K562 (cell line): ENCODE data around the gene IL12RB2. TPM values are rescaled to one million over a fixed set of nuclear protein-coding genes. Genes with fewer than 3 reads are reported as not detected.

ENCODE experiments used
- ATAC-seq: fragments of 200-7000 bp; cut with Tn5 transposase; 3 replicates; pipeline ENCODE4 v1.9.1; 2020; ENCODE audit warnings: moderate library complexity
- BruUV-seq: library from RNA; stranded (reverse); fragments of 400-500 nt; replicated peaks from 2 replicates; lab custom pipeline; 2021; lab: Mats Ljungman, UMichigan
- CTCF ChIA-PET: fragments of 300-600 bp; formaldehyde crosslinking; extraction: SDS; loops from one replicate; lab custom pipeline; 2021; ENCODE audit warnings: low intra/inter-chr PET ratio; lab: Yijun Ruan, JAX
- POLR2A ChIA-PET: fragments of 300-600, 350-650 bp; sonication (Branson Sonifier 250); formaldehyde crosslinking; extraction: SDS; loops from one replicate; lab custom pipeline; 2021; ENCODE audit warnings: antibody characterized with exemption, inconsistent platforms; lab: Yijun Ruan, JAX
- DNase-seq, 4 experiments: peaks; one replicate each; pipeline versions ENCODE4 v3.0.0 to v3.0.0-alpha.2; 2011 to 2018; ENCODE audit warnings: low spot score in 3 of 4, mixed read lengths in 3 of 4; ENCODE audit errors: extremely low read depth in 1 of 4
- FAIRE-seq: peaks from 2 replicates; lab custom pipeline; 2011; peaks lifted over from hg19 to GRCh38; lab: Jason Lieb, UNC
- H2AFZ ChIP-seq: 2 replicates; pipeline ENCODE4 v1.6.0; 2011; ENCODE audit warnings: low read depth, low read length, control low read depth, inconsistent platforms
- H3K27ac ChIP-seq: fragments of 200-600 bp; 3 replicates; pipeline ENCODE4 v1.8.0; 2011; ENCODE audit warnings: low read depth, mild to moderate bottlenecking, control low read depth, inconsistent platforms, low read length, moderate library complexity, mixed read lengths; ENCODE audit errors: extremely low read depth
- H3K27me3 ChIP-seq, 2 experiments: fragments of 300-600 bp in 1 of 2; 2 replicates in 1 of 2; 3 replicates in 1 of 2; pipeline versions ENCODE4 v1.6.0 to v1.8.0; 2011; ENCODE audit warnings: inconsistent platforms in 2 of 2, low read length in 2 of 2, mild to moderate bottlenecking in 1 of 2, mixed read lengths in 1 of 2, moderate library complexity in 1 of 2; ENCODE audit not compliant: control insufficient read depth in 2 of 2, insufficient read depth in 2 of 2
- H3K36me3 ChIP-seq: fragments of 300-600 bp; 3 replicates; pipeline ENCODE4 v1.8.0; 2011; ENCODE audit warnings: mild to moderate bottlenecking, low read length, inconsistent platforms; ENCODE audit not compliant: control insufficient read depth, insufficient read depth
- H3K4me1 ChIP-seq, 2 experiments: fragments of 200-600 bp in 1 of 2; replicated peaks in 1 of 2; 2 replicates in 1 of 2; 3 replicates in 1 of 2; pipeline versions ENCODE4 v1.5.1 to v1.8.0; 2011; ENCODE audit warnings: inconsistent platforms in 2 of 2, low read length in 2 of 2, mild to moderate bottlenecking in 1 of 2, mixed read lengths in 1 of 2, moderate library complexity in 1 of 2; ENCODE audit not compliant: control insufficient read depth in 2 of 2, insufficient read depth in 2 of 2
- H3K4me2 ChIP-seq: 2 replicates; pipeline ENCODE4 v1.6.1; 2011; ENCODE audit warnings: low read length, control low read depth, inconsistent platforms, mixed read lengths; ENCODE audit not compliant: insufficient read depth
- H3K4me3 ChIP-seq: fragments of 200-600 bp; sonication (generic), shearing (Covaris generic); 2 replicates; pipeline ENCODE4 v1.5.1; 2016; ENCODE audit warnings: control low read depth, inconsistent platforms
- H3K79me2 ChIP-seq: fragments of 200-600 bp; 3 replicates; pipeline ENCODE4 v1.8.0; 2011; ENCODE audit warnings: low read length, inconsistent platforms; ENCODE audit not compliant: control insufficient read depth, insufficient read depth
- H3K9ac ChIP-seq, 2 experiments: 2 replicates each; pipeline versions ENCODE4 v1.6.0 to v1.6.1; 2011; ENCODE audit warnings: low read depth in 2 of 2, low read length in 2 of 2, control low read depth in 1 of 2, inconsistent platforms in 1 of 2, mild to moderate bottlenecking in 1 of 2, mixed read lengths in 1 of 2; ENCODE audit not compliant: insufficient read depth in 1 of 2
- H3K9me1 ChIP-seq: one replicate; pipeline ENCODE4 v1.6.0; 2011; ENCODE audit warnings: inconsistent platforms, mild to moderate bottlenecking, low read length, moderate library complexity; ENCODE audit not compliant: control insufficient read depth, insufficient read depth
- H3K9me3 ChIP-seq: replicated peaks from 2 replicates; pipeline ENCODE4 v1.5.1; 2011; ENCODE audit warnings: low read depth, low read length, inconsistent platforms; ENCODE audit not compliant: control insufficient read depth, insufficient read depth
- H4K20me1 ChIP-seq: replicated peaks from 2 replicates; pipeline ENCODE4 v1.6.1; 2011; ENCODE audit warnings: low read length, inconsistent platforms, mixed read lengths; ENCODE audit not compliant: control insufficient read depth, insufficient read depth
- CEBPB ChIP-seq: fragments of 450-650 bp; IDR thresholded peaks from 2 replicates; pipeline ENCODE4 v1.6.1; 2016; ENCODE audit warnings: missing genetic modification characterization, missing compliant biosample characterization
- NFE2L1 ChIP-seq: fragments of 450-650 bp; IDR thresholded peaks from 2 replicates; pipeline ENCODE4 v1.6.1; 2016; ENCODE audit warnings: missing genetic modification characterization, low read depth, mild to moderate bottlenecking, missing compliant biosample characterization, moderate library complexity, borderline replicate concordance
- PTRF ChIP-seq: fragments of 450-650 bp; IDR thresholded peaks from 2 replicates; pipeline ENCODE4 v1.6.1; 2016; ENCODE audit warnings: mild to moderate bottlenecking, missing genetic modification characterization, missing compliant biosample characterization
- RFX7 ChIP-seq: fragments of 250-450 bp; sonication (Bioruptor Pico); IDR thresholded peaks from 2 replicates; pipeline ENCODE4 v1.5.1; 2021; ENCODE audit warnings: mild to moderate bottlenecking
- ZBTB17 ChIP-seq: fragments of 450-650 bp; formaldehyde crosslinking; IDR thresholded peaks from 2 replicates; pipeline ENCODE4 v1.4.0; 2020; ENCODE audit warnings: mild to moderate bottlenecking
- ZBTB8A ChIP-seq: fragments of 450-650 bp; IDR thresholded peaks from 2 replicates; pipeline ENCODE4 v1.6.1; 2018; ENCODE audit warnings: mild to moderate bottlenecking, moderate library complexity; ENCODE audit not compliant: partially characterized antibody
- ZNF23 ChIP-seq: fragments of 250-450 bp; sonication (Bioruptor Pico); IDR thresholded peaks from 2 replicates; pipeline ENCODE4 v1.4.0; 2020; ENCODE audit warnings: mild to moderate bottlenecking
- ZNF518B ChIP-seq: fragments of 250-450 bp; sonication (Bioruptor Pico); IDR thresholded peaks from 2 replicates; pipeline ENCODE4 v1.5.0; 2021; ENCODE audit warnings: mild to moderate bottlenecking, moderate library complexity
- WGBS: fragments of 100-300 bp; shearing (Covaris generic); methylation state at CpG from one replicate; pipeline ENCODE4 v1.1.6; 2016; ENCODE audit warnings: low coverage, mixed read lengths; ENCODE audit not compliant: insufficient coverage; ENCODE audit errors: missing lambda C conversion rate; 5-methylcytosine and 5-hydroxymethylcytosine counted together
- in situ Hi-C: fragments of 300-500 bp; cut with MboI; formaldehyde crosslinking; loops from 4 replicates; pipeline ENCODE4 v1.15.0; 2018; ENCODE audit warnings: inconsistent platforms, mixed read lengths
- intact Hi-C: fragments of 100-400 bp; cut with micrococcal nuclease; formaldehyde crosslinking; loops from 2 replicates; pipeline ENCODE4 v1.14.2; 2022
- polyA plus RNA-seq, 8 experiments: library from polyadenylated mRNA; depleted of rRNA in 4 of 8; stranded (reverse) in 5 of 8; unstranded in 3 of 8; fragments of >200 nt; fragmentation: Nextera tagmentation in 2 of 8; fragmentation: Illumina TruSeq in 1 of 8; extraction: Ambion mirVana in 2 of 8; extraction: Trizol in 1 of 8; gene quantifications; 2 replicates each; pipeline versions ENCODE4 v1.2.1 to v1.2.3, GENCODE V29; 2011 to 2014; ENCODE audit warnings: inconsistent platforms in 1 of 8, missing spikeins in 1 of 8
- total RNA-seq, 7 experiments: library from RNA; depleted of rRNA in 6 of 7; stranded (reverse); fragments of >200 nt in 6 of 7; fragmentation: Illumina TruSeq in 2 of 7; extraction: Trizol in 2 of 7; gene quantifications; 2 replicates each; pipeline versions ENCODE4 v1.2.1 to v1.2.3, GENCODE V29; 2011 to 2021; ENCODE audit warnings: low replicate concordance in 1 of 7
- TF ChIP-seq, protein P1 (sequence below): fragments of 450-650 bp; IDR thresholded peaks from 2 replicates; pipeline ENCODE4 v1.6.1; 2016; ENCODE audit warnings: low read depth

The IL12RB2 gene
- total and polyA plus RNA-seq, 9 of the 15 experiments (the other 6 are each of a cell fraction or from before 2014, with no cell fraction given) = 0.39 to 3.3 (median 1.9) TPM

GRCh38 chr1:67405473-67406245 is 98.0 kb downstream of the IL12RB2 start:
- WGBS = 52% methylated on average over 3 of the region's 3 CpGs
- no peaks in the 10 kb centered on the region for H3K4me1 ChIP-seq
- peaks cover 21% of the 10 kb centered on the region; the same call in 2 of the 3 replicates for H3K36me3 ChIP-seq
- ATAC-seq (no peak), FAIRE-seq (peak; percentile 52), DNase-seq (no peak)
- H3K27me3 ChIP-seq = no peaks in the 10 kb centered on the region
- intact Hi-C loops (loop anchor here (5.0 kb wide), 1 partner anchor 58 kb away; no protein-coding TSS in a partner anchor), in situ Hi-C loops (no loop called here)
- no peaks in the 10 kb centered on the region for H3K9me1 ChIP-seq
- H2AFZ ChIP-seq = no peak overlapping the region
- H3K4me3 ChIP-seq = no peak overlapping the region
- ChIA-PET CTCF (no interaction called here), POLR2A (interaction anchor here (1.1 to 3.2 kb wide), 2 partner anchors 8 to 13 kb away, joined by 3 to 20 read pairs; no protein-coding TSS in a partner anchor)
- no peak overlapping the region for H3K9ac ChIP-seq
- no peak overlapping the region for H3K4me2 ChIP-seq
- H3K9me3 ChIP-seq = no peaks in the 10 kb centered on the region
- no peaks in the 10 kb centered on the region for H4K20me1 ChIP-seq
- BruUV-seq = TSS peak; percentile 1
- no peak overlapping the region; the same call in 2 of the 3 replicates for H3K27ac ChIP-seq
- H3K79me2 ChIP-seq = no peaks in the 10 kb centered on the region
- TF ChIP-seq NFE2L1 (tag) = no peak
- TF ChIP-seq CEBPB (tag) = no peak
- no peak for TF ChIP-seq PTRF (tag)
- TF ChIP-seq ZNF518B (CRISPR knock-in tag) = no peak
- no peak for TF ChIP-seq ZBTB8A
- no peak for TF ChIP-seq ZBTB17
- TF ChIP-seq RFX7 = no peak
- no peak for TF ChIP-seq ZNF23 (CRISPR knock-in tag)
- TF ChIP-seq, protein P1, sequence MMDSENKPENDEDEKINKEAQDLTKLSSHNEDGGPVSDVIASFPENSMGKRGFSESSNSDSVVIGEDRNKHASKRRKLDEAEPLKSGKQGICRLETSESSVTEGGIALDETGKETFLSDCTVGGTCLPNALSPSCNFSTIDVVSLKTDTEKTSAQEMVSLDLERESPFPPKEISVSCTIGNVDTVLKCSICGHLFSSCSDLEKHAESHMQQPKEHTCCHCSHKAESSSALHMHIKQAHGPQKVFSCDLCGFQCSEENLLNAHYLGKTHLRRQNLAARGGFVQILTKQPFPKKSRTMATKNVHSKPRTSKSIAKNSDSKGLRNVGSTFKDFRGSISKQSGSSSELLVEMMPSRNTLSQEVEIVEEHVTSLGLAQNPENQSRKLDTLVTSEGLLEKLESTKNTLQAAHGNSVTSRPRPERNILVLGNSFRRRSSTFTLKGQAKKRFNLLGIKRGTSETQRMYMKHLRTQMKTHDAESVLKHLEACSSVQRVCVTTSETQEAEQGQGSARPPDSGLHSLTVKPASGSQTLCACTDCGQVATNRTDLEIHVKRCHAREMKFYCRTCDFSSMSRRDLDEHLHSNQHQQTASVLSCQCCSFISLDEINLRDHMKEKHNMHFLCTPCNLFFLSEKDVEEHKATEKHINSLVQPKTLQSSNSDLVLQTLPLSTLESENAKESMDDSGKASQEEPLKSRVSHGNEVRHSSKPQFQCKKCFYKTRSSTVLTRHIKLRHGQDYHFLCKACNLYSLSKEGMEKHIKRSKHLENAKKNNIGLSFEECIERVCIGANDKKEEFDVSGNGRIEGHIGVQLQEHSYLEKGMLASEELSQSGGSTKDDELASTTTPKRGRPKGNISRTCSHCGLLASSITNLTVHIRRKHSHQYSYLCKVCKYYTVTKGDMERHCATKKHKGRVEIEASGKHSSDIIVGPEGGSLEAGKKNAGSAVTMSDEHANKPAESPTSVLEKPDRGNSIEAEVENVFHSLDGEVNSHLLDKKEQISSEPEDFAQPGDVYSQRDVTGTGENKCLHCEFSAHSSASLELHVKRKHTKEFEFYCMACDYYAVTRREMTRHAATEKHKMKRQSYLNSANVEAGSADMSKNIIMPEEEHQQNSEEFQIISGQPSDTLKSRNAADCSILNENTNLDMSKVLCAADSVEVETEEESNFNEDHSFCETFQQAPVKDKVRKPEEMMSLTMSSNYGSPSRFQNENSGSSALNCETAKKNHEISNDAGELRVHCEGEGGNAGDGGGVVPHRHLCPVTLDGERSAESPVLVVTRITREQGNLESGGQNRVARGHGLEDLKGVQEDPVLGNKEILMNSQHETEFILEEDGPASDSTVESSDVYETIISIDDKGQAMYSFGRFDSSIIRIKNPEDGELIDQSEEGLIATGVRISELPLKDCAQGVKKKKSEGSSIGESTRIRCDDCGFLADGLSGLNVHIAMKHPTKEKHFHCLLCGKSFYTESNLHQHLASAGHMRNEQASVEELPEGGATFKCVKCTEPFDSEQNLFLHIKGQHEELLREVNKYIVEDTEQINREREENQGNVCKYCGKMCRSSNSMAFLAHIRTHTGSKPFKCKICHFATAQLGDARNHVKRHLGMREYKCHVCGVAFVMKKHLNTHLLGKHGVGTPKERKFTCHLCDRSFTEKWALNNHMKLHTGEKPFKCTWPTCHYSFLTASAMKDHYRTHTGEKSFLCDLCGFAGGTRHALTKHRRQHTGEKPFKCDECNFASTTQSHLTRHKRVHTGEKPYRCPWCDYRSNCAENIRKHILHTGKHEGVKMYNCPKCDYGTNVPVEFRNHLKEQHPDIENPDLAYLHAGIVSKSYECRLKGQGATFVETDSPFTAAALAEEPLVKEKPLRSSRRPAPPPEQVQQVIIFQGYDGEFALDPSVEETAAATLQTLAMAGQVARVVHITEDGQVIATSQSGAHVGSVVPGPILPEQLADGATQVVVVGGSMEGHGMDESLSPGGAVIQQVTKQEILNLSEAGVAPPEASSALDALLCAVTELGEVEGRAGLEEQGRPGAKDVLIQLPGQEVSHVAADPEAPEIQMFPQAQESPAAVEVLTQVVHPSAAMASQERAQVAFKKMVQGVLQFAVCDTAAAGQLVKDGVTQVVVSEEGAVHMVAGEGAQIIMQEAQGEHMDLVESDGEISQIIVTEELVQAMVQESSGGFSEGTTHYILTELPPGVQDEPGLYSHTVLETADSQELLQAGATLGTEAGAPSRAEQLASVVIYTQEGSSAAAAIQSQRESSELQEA = no peak
